HCT116 (cell line): ENCODE measurements around the gene NFE2L3. TPM values are rescaled to one million over a fixed set of nuclear protein-coding genes. Genes with fewer than 3 reads are reported as not detected.
"Not testable (repeated sequence)": the region's sequence is repeated elsewhere in the genome, so short reads cannot be mapped to it uniquely, and the experiment has no call there.

Experiments
- ATAC-seq: fragments of 200-7000 bp; cut with Tn5 transposase; 2 replicates; pipeline ENCODE4 v1.9.1; 2020; ENCODE audit warnings: mild to moderate bottlenecking, moderate library complexity
- BruUV-seq: library from RNA; stranded (reverse); fragments of 400-500 nt; replicated peaks from 2 replicates; lab custom pipeline; 2021; lab: Mats Ljungman, UMichigan
- CTCF ChIA-PET: fragments of 300-600 bp; sonication (Branson Sonifier 250); formaldehyde crosslinking; loops from one replicate; lab custom pipeline; 2021; ENCODE audit warnings: antibody characterized with exemption; lab: Charles Lee
- POLR2A ChIA-PET: fragments of 300-600, 350-600 bp; sonication (Branson Sonifier 250); formaldehyde crosslinking; loops from one replicate; lab custom pipeline; 2021; ENCODE audit warnings: antibody characterized with exemption; lab: Charles Lee
- RAD21 ChIA-PET, 2 experiments: fragments of 300-600 bp; sonication (Branson Sonifier 250); formaldehyde crosslinking; loops; one replicate each; lab custom pipeline; 2023; ENCODE audit warnings: low total read pairs in 2 of 2; ENCODE audit not compliant: uncharacterized antibody in 2 of 2, unreplicated experiment in 2 of 2, low non-redundant PET in 1 of 2; lab: Charles Lee
- DNase-seq: peaks from one replicate; pipeline ENCODE4 v3.0.0-alpha.2; 2010; ENCODE audit warnings: low read depth, low spot score
- H2AFZ ChIP-seq: fragments of 200-600 bp; shearing (Covaris generic), sonication (generic); 2 replicates; pipeline ENCODE4 v1.6.1; 2017; ENCODE audit warnings: low read depth, mixed run types, mixed read lengths, antibody characterized with exemption, low read length; ENCODE audit not compliant: poor library complexity, severe bottlenecking
- H3K27ac ChIP-seq: 2 replicates; pipeline ENCODE4 v1.5.1; 2012; ENCODE audit warnings: low read depth, low read length
- H3K27me3 ChIP-seq: fragments of 200-600 bp; sonication (generic); 2 replicates; pipeline ENCODE4 v1.6.1; 2016; ENCODE audit warnings: mixed run types, low read length, mixed read lengths; ENCODE audit not compliant: insufficient read depth
- H3K36me3 ChIP-seq, 2 experiments: fragments of 200-500 bp in 1 of 2; fragments of 200-600 bp in 1 of 2; sonication (Bioruptor generic) in 1 of 2; sonication (generic) in 1 of 2; 2 replicates each; pipeline versions ENCODE4 v1.5.1 to v1.6.1; 2014 to 2016; ENCODE audit warnings: low read length in 2 of 2, inconsistent platforms in 1 of 2, mixed read lengths in 1 of 2, mixed run types in 1 of 2; ENCODE audit not compliant: insufficient read depth in 2 of 2, control insufficient read depth in 1 of 2
- H3K4me1 ChIP-seq, 2 experiments: fragments of 200-600 bp in 1 of 2; sonication (generic) in 1 of 2; 2 replicates each; pipeline versions ENCODE4 v1.5.1 to v1.6.1; 2012 to 2017; ENCODE audit warnings: low read length in 2 of 2, inconsistent platforms in 1 of 2, mild to moderate bottlenecking in 1 of 2, mixed read lengths in 1 of 2, mixed run types in 1 of 2, moderate library complexity in 1 of 2; ENCODE audit not compliant: insufficient read depth in 2 of 2, control insufficient read depth in 1 of 2
- H3K4me2 ChIP-seq: fragments of 200-600 bp; sonication (generic); 2 replicates; pipeline ENCODE4 v1.6.1; 2017; ENCODE audit warnings: mixed run types, low read length, mixed read lengths
- H3K4me3 ChIP-seq, 2 experiments: fragments of 200-600 bp in 1 of 2; sonication (generic) in 1 of 2; replicated peaks in 1 of 2; 2 replicates each; pipeline ENCODE4 v1.5.1; 2011 to 2016; ENCODE audit warnings: low read length in 2 of 2, control low read depth in 1 of 2, low read depth in 1 of 2, mild to moderate bottlenecking in 1 of 2, mixed read lengths in 1 of 2, mixed run types in 1 of 2
- H3K79me2 ChIP-seq: fragments of 200-600 bp; sonication (generic); 2 replicates; pipeline ENCODE4 v1.6.1; 2017; ENCODE audit warnings: mild to moderate bottlenecking, mixed run types, low read length, moderate library complexity, mixed read lengths; ENCODE audit not compliant: insufficient read depth
- H3K9ac ChIP-seq: fragments of 200-600 bp; sonication (generic); 2 replicates; pipeline ENCODE4 v1.6.1; 2016; ENCODE audit warnings: low read length, mixed read lengths
- H3K9me2 ChIP-seq: fragments of 200-600 bp; sonication (generic), shearing (Covaris generic); 2 replicates; pipeline ENCODE4 v1.6.1; 2017; ENCODE audit warnings: mixed run types, mild to moderate bottlenecking, moderate library complexity; ENCODE audit not compliant: insufficient read depth
- H3K9me3 ChIP-seq, 2 experiments: fragments of 200-500 bp in 1 of 2; fragments of 200-600 bp in 1 of 2; sonication (Bioruptor generic) in 1 of 2; sonication (generic) in 1 of 2; 2 replicates each; pipeline ENCODE4 v1.6.1; 2014 to 2017; ENCODE audit warnings: low read length in 2 of 2, mixed read lengths in 2 of 2, inconsistent platforms in 1 of 2, low read depth in 1 of 2, mild to moderate bottlenecking in 1 of 2, mixed run types in 1 of 2, moderate library complexity in 1 of 2; ENCODE audit not compliant: control insufficient read depth in 1 of 2, insufficient read depth in 1 of 2
- H4K20me1 ChIP-seq: fragments of 200-600 bp; sonication (generic), shearing (Covaris generic); 2 replicates; pipeline ENCODE4 v1.6.1; 2017; ENCODE audit warnings: mixed run types, mild to moderate bottlenecking, moderate library complexity; ENCODE audit not compliant: insufficient read depth
- CBX3 ChIP-seq: IDR thresholded peaks from 2 replicates; pipeline ENCODE4 v1.6.1; 2012; ENCODE audit warnings: low read depth
- CEBPB ChIP-seq: IDR thresholded peaks from 2 replicates; pipeline ENCODE4 v1.6.1; 2012; ENCODE audit warnings: low read depth
- EGR1 ChIP-seq: IDR thresholded peaks from 2 replicates; pipeline ENCODE4 v1.6.1; 2012; ENCODE audit warnings: low read depth
- EZH2phosphoT487 ChIP-seq: fragments of 200-600 bp; IDR thresholded peaks from 2 replicates; pipeline ENCODE4 v1.6.1; 2018; ENCODE audit warnings: antibody characterized with exemption, borderline replicate concordance
- REST ChIP-seq: IDR thresholded peaks from 2 replicates; pipeline ENCODE4 v1.6.1; 2012; ENCODE audit warnings: low read depth
- SP1 ChIP-seq: IDR thresholded peaks from 2 replicates; pipeline ENCODE4 v1.6.1; 2012; ENCODE audit warnings: low read depth
- SRF ChIP-seq: IDR thresholded peaks from 2 replicates; pipeline ENCODE4 v1.6.1; 2012; ENCODE audit warnings: low read depth
- TCF7L2 ChIP-seq: IDR thresholded peaks from 2 replicates; pipeline ENCODE4 v1.7.0; 2011; ENCODE audit warnings: borderline replicate concordance, inconsistent platforms; ENCODE audit not compliant: insufficient read depth, insufficient read length; ENCODE audit errors: extremely low read depth
- ZFX ChIP-seq: fragments of 450-650 bp; IDR thresholded peaks from 2 replicates; pipeline ENCODE4 v1.6.1; 2017
- intact Hi-C: fragments of 100-400 bp; cut with micrococcal nuclease; formaldehyde crosslinking; loops from 2 replicates; pipeline ENCODE4 v1.10.0; 2022
- total RNA-seq: library from RNA; stranded (reverse); gene quantifications from one replicate; pipeline ENCODE4 v1.2.1, GENCODE V29; 2021; ENCODE audit not compliant: unreplicated experiment

The NFE2L3 gene
- total RNA-seq, 1 experiment from 2014 or later = 27.0 TPM

- intact Hi-C loops = loop anchor here (5.0 kb wide), 1 partner anchor 61 kb away; no protein-coding TSS in a partner anchor
- RAD21 ChIA-PET, H3K9me2 ChIP-seq, DNase-seq, H3K36me3 ChIP-seq, H3K9me3 ChIP-seq, H4K20me1 ChIP-seq, BruUV-seq, H2AFZ ChIP-seq, H3K27me3 ChIP-seq: not testable (repeated sequence)
- H3K79me2 ChIP-seq = peaks cover 45% of the 10 kb centered on the region
- POLR2A ChIA-PET = interaction anchor here (0.6 to 1.3 kb wide), 3 partner anchors 46 to 191 kb away, joined by 3 to 4 read pairs (median 3); no protein-coding TSS in a partner anchor
- peak overlapping the region; percentile 57; the same call in 1 of the 2 replicates for H3K27ac ChIP-seq
- ATAC-seq = peak; percentile 37; the same call in 1 of the 2 replicates
- H3K4me3 ChIP-seq = peak overlapping the region; percentile 49 to 62
- CTCF ChIA-PET = interaction anchor here (0.6 to 1.6 kb wide), 3 partner anchors 13 to 62 kb away, joined by 3 to 6 read pairs (median 4); no protein-coding TSS in a partner anchor
- H3K4me1 ChIP-seq = peaks cover 28 to 51% of the 10 kb centered on the region in 2 experiments
- H3K4me2 ChIP-seq = peak overlapping the region; percentile 88
- H3K9ac ChIP-seq = peak overlapping the region; percentile 67
Observed at GRCh38 chr7:26152782-26153240, 813 bp downstream of the NFE2L3 start.

- Histone ChIP-seq H3K27ac (peak overlapping the region; percentile 57; the same call in 1 of the 2 replicates), H3K9ac (peak overlapping the region; percentile 67), H2AFZ (no peak overlapping the region), H3K4me1 (peaks cover 28 to 51% of the 10 kb centered on the region in 2 experiments), H3K27me3 (no peaks in the 10 kb centered on the region), H3K36me3 (no peaks in the 10 kb centered on the region), H3K9me3 (no peaks in the 10 kb centered on the region), H3K4me2 (peak overlapping the region; percentile 88), H3K9me2 (no peaks in the 10 kb centered on the region), H3K79me2 (peaks cover 50% of the 10 kb centered on the region), H3K4me3 (peak overlapping the region; percentile 49 to 62), H4K20me1 (no peaks in the 10 kb centered on the region; the same call in 1 of the 2 replicates)
- CTCF ChIA-PET = interaction anchor here (0.6 kb wide), 1 partner anchor 12 kb away, joined by 4 read pairs; no protein-coding TSS in a partner anchor
- no peak for TF ChIP-seq SRF
- TF ChIP-seq CBX3 = no peak
- TF ChIP-seq EGR1 = no peak
- TF ChIP-seq EZH2phosphoT487 = no peak
- no peak for TF ChIP-seq REST
- no peak for TF ChIP-seq CEBPB
- TF ChIP-seq TCF7L2 = no peak
- no peak for TF ChIP-seq ZFX
- no peak for TF ChIP-seq SP1
- DNase-seq (no peak), ATAC-seq (no peak)
- TSS peak; percentile 72 for BruUV-seq
- intact Hi-C loops = loop anchor here (5.0 kb wide), 1 partner anchor 61 kb away; no protein-coding TSS in a partner anchor
- RAD21 ChIA-PET = no interaction called here
- POLR2A ChIA-PET = interaction anchor here (0.6 kb wide), 1 partner anchor 191 kb away, joined by 3 read pairs; no protein-coding TSS in a partner anchor
Observed at GRCh38 chr7:26153241-26153822, 1.3 kb downstream of the NFE2L3 start.
